Activated T-helper 1 cell treated with anti-CD3 and anti-CD28 coated beads, Interleukin-2, amount 50 U/mL, for 16 hours (primary cell): Measurements from ENCODE around the gene AIM2.
"Not testable (repeated sequence)": the region's sequence is repeated elsewhere in the genome, so short reads cannot be mapped to it uniquely, and the experiment has no call there.

Experiments used
- DNase-seq, 2 donors: peaks; one replicate each; pipeline ENCODE4 v3.0.0-alpha.2; 2020; ENCODE audit warnings: low read depth in 1 of 2, low spot score in 1 of 2

The AIM2 gene

DNA sequence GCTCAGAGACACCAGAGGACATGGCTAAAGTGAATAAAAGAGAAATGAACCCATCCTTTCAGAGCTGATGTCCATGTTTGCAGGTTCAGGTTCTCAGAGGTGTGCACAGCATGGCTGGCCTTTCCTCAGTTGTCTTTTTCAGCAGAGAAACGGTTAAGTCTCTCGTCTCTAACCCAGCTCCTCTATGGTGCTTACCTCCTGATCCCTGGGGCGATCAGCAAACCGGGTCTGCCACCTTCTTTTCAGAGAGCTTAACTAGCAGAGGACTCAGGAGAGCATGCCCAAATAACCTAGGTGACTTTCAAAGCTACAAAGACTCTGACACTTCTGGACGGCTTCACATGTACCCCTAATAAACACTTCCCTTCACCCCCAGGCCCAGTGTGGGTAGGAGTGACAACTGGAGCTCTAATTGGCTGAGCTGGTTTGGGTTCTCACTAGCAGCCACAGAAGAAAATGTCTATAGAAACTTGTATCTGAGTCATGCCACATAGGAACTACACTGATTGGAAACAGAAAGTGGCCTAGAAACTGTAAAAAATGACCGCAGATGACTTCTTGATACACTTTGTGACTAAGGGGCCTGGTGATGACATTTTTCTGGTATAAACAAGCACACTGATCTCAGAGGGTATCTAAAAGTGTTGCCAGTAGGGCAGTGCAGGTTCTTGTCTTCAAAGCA is at the start of gene AIM2:
TSS of gene AIM2 (minus strand) at position 329 of the 682 bp plus-strand sequence. CDS start 3,267 bp downstream, outside the sequence.
- DNase-seq = peak; percentile 15 to 51

GRCh38 chr1:159123587-159123986 is 47.0 kb upstream of the AIM2 start:
- DNase-seq = no peak

DNA sequence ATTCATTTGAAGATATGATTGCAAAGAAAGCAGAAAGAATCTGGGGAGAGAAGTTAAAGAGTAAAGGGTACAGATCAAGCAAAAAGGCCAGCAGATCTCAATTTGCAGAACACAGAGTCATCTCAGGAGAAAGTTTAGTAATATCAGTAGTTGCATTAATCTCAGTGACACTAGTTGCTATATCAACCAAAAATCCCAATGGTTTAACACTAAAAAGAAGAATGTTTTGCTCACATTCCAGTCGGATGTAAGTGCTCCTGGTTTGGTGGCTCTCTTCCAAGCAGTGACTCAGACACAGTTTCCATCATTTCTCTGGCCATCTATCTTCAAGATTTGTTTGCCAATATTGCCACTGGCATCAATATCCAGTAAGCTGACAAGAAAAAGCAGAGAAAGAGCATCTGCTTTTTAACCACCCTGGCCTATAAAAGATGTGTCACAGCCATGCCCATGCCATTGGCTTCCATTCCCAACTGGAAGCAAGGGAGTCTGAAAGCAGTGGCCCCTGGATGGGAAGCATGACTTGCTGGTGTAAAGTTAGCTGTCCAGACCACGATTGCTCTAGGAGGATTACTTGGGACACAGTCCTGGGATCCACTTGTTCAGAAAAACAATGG is 45.5 kb upstream of the AIM2 start:
- DNase-seq = no peak

DNA sequence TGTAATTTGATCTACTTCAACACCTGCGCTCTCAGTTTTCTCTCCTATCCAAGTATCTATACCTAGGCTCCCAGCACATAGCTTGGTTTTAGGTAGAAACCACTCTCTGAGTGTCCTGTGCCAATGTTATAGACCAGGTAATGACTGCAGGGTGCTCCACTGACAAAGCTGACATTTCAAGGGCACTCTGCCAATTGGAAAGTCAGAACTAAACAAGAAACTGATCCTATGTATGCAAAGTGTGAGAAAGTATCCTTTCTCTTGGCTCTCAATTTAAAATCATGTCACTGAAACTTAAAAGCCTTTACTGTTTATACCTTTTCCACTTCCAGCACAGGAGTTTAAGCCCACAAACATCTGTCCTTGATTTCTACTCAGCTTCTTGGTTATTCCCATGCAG is 45.0 kb upstream of the AIM2 start:
- no peak for DNase-seq

DNA sequence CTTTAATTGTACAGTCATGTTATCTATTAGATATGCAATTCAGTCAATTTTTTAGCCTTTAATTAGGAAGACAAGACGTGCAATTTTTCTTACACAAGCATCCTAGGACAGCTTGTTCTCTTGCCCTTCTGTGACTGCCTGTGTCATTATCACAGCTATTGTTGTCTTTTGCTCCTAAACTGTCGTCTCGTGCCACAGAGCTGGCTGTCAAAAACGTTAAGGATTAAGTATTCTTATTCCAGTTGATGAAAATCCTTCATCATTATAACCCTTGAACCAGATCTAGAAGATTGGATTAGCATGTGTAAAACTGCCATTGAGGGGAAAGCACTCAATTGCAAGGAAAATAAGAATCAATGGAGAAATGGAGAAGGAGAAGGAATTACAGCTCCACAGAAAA is 43.8 kb upstream of the AIM2 start:
- no peak for DNase-seq

DNA sequence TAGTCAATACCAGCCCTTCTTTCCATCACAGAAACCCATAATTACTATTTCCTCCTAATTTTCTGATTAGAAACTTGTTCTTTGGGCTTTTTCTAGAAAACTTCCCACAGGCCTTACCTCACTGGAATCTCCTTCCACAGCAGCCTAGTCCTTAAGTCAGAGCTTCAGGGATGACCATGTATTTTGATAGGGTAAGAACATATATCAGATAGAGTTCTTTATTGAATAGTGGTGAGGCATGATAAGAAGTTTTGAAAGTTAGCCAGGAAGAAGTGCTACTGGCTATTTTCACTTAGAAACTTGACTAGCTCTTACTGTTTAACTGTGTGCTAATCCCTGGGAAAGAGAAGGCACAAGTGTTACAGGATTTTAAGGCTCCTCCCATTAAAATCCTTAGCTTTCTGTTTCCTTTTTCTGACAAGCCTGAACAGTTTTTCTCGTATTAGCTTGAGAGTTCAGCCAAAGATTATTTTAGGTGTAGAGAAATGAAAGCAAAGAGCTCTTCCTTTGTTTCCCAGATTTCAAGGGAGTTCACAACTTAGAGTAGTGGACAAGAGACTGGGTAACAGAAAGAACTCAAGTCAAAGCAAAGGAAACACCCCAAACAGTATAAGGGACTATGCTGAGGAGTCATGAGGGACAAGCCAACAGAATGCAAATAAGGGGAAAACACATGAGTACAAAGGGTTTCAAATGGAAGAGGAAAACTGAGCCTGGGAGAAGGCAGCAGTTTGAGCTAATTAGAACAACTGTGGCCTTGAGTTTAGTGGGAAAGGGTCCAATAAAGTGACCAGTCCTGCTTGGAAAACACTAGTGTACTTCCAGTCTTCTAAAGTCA is 37.2 kb upstream of the AIM2 start:
- DNase-seq = no peak

GRCh38 chr1:159103021-159103420 is 26.5 kb upstream of the AIM2 start:
- DNase-seq = not testable (repeated sequence)

- DNase-seq = no peak
These were observed 24.0 kb upstream of the AIM2 start for GRCh38 chr1:159100589-159100988.

DNA sequence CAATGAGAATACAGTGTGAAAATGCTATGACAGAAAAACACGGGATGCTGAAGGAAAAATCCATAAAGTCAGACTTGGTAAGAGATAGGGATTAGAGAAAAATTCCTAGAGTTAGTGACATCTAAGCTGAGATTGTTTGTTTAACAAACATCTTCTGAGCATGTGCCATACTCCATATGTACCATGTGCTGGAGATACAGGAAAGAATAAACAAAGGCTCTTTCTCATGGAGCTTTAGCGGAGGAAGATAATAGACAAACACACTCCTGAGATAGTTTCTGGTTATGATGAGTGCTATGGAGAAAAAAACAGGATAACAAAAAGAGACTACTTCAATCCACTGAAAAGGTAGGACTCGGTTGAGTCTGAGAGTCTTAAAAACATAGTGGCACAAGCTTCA is 22.0 kb upstream of the AIM2 start:
- no peak for DNase-seq

- no peak for DNase-seq
These were observed 15.6 kb upstream of the AIM2 start for GRCh38 chr1:159092036-159092760.

DNA sequence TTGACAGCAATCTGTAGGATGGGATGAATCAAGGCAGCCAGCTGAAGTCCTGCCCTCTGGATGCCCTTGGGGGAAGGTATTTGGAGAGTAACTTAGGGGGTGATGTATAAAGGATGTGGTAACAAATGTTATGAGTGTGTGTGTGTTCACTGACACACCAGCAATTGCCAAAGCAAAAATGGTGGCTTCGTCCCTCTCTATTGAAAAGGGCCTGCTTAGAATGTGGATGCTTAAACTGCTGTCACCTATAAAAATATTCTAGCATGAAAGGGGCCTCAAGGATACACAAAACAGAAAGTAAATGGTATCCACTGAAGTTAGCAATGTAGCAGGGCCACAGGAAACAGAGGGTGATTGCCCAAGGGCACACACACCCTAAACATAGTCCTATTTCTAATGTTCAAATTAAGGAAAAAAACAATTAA is 15.1 kb upstream of the AIM2 start:
- no peak for DNase-seq

DNA sequence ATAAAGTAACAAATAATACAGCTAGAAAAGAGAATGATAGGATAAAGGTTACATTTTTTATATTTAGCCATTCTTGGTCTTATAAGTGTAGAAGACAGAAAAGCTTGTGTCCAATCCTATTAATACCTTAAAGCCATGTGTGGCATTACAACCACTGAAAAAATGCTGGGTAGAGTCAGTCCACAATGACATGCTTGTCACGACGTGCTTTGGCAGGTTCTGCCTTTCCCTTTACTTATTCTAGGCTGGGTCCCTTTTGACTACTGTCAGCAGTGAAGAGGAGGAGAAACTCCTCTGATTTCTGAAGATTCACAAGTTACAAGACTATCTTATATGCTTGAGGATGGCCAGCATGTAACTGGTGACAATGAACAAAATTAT is 14.6 kb upstream of the AIM2 start:
- no peak for DNase-seq

GRCh38 chr1:159090286-159091179 is 14.0 kb upstream of the AIM2 start:
- no peak for DNase-seq

GRCh38 chr1:159089184-159089791 is 12.7 kb upstream of the AIM2 start:
- no peak for DNase-seq

GRCh38 chr1:159088546-159089183 is 12.1 kb upstream of the AIM2 start:
- no peak for DNase-seq

DNA sequence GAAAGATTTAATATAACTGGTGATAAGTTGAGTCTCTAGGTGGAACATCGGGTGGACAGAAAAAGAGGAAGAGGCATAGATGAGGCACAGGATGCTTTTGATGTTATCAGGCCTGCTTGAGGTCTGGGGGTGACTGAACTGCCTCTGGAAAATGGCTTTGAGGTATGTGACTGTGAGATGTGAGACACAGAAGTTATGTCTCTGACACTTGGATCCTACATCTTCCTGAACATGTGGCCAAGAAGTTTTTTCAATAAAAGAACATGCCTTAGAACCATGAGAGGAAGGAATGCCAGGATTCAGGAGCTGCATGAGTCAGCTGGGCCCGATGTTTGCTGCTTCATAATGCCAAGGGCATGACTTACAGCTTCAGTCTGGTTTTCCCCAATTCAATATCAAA is 11.5 kb upstream of the AIM2 start:
- DNase-seq = no peak

DNA sequence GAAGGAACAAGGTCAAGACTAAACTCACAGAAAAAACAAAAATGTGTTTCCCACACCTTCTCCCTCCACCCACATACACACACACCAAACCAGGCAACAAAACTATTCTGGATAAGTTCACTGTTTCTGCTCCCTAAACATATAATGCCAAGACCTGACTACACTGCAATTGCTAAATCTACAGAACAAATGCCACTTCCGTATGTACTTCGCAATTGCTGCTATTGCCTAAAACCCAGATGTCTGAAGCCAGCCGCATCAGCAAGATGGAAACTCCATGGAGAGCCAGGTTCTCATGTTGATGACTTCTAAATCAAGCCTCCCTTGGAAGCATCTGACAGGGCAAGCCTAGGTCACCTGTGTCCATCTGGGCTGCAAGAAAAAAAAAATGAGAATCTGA is 8.3 kb upstream of the AIM2 start:
- no peak for DNase-seq

DNA sequence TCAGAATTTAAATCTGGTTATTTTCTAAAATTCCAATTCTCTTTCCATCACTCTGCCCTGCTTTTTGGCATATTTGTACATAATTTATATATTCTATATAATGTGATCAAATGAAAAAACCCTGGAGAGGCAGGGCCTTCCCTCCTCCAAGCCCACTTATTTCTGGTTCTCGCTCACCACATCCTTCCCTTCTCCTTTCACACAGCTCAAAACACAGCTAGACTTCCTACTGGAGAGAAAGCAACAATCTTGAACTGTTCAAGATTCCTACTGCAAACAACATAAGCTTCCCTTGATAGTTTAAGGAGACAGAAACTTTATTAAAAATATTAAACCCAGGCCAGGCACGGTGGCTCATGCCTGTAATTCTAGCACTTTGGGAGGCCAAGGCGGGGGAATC is 7.6 kb upstream of the AIM2 start:
- DNase-seq = no peak

DNA sequence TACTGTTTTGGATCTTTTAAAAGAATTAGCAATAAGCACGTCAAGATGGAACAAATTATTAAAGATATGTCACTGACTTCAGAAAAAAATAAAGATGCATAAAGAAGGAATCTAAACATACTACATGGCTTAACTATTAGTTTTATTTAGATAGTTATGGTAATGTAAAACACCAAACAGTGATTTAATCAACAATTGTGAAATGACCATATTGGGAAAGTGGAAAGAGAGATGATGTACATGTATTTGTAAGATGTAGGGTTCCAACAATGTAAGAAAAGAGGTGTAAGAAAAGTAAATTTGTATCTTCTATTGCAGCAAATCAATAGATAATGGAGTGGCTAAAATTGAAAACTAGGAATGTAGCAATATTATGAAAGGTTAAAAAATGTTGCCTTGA is 6.4 kb upstream of the AIM2 start:
- no peak for DNase-seq

- DNase-seq = no peak
These were observed 5.1 kb upstream of the AIM2 start for GRCh38 chr1:159081626-159082025.
